ENCODE results near the gene ALKBH5.

DNA sequence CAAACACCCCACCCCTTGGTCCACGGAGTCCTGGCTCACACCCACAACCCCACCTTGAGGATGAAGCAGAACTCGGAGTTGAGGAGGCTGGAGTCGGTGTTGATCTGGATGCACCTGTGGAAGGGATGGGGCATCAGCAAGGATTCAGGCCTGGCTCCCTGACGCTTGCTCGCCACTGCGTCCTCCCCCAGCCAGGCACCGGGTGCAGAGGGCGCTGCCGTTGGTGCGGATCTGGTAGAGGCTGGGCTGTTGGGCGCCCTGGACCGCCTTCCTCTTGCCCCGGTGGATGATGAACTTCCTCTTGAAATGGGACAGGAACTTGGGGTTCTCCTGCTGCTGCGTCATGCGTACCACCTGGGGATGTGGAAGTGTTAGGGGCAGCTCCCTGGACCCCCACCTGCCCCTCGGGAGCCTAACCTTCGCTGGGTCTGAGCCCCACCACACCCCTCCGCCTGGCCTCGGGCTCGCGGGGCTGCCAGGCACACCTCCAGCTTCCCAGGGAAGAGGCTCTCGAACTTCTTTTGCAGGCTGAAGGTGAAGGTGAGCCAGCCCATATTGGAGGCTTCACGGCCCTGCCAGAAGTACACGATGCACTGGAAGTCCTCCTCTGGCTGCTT, 62.6 kb downstream of the ALKBH5 start:
- TF ChIP-seq, protein P1, sequence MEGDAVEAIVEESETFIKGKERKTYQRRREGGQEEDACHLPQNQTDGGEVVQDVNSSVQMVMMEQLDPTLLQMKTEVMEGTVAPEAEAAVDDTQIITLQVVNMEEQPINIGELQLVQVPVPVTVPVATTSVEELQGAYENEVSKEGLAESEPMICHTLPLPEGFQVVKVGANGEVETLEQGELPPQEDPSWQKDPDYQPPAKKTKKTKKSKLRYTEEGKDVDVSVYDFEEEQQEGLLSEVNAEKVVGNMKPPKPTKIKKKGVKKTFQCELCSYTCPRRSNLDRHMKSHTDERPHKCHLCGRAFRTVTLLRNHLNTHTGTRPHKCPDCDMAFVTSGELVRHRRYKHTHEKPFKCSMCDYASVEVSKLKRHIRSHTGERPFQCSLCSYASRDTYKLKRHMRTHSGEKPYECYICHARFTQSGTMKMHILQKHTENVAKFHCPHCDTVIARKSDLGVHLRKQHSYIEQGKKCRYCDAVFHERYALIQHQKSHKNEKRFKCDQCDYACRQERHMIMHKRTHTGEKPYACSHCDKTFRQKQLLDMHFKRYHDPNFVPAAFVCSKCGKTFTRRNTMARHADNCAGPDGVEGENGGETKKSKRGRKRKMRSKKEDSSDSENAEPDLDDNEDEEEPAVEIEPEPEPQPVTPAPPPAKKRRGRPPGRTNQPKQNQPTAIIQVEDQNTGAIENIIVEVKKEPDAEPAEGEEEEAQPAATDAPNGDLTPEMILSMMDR (IDR thresholded peaks at IDR 0.05), result no peak
- TF ChIP-seq POLR2A (IDR thresholded peaks at IDR 0.05), result no peak
